Liver (tissue), 9 donors: ENCODE results near the gene RPLP2. TPM values are rescaled to one million over a fixed set of nuclear protein-coding genes. Genes with fewer than 3 reads are reported as not detected.

Experiments
- DNase-seq: peaks from one replicate; pipeline ENCODE4 v3.0.0-alpha.2; 2017; ENCODE audit warnings: low spot score
- H3K27ac ChIP-seq, 2 donors: one replicate each; pipeline ENCODE4 v1.7.0; 2013; ENCODE audit warnings: inconsistent platforms in 2 of 2, low read length in 2 of 2, control low read depth in 1 of 2, low read depth in 1 of 2, mild to moderate bottlenecking in 1 of 2
- H3K27me3 ChIP-seq, 4 donors: one replicate each; pipeline versions ENCODE4 v1.6.1 to v1.7.0; 2013; ENCODE audit warnings: low read length in 3 of 4, inconsistent platforms in 1 of 4, mild to moderate bottlenecking in 1 of 4, moderate library complexity in 1 of 4; ENCODE audit not compliant: control insufficient read depth in 4 of 4, insufficient read depth in 4 of 4
- H3K36me3 ChIP-seq, 4 donors: one replicate each; pipeline versions ENCODE4 v1.6.1 to v1.7.0; 2013; ENCODE audit warnings: low read length in 3 of 4, mild to moderate bottlenecking in 3 of 4, low read depth in 1 of 4, moderate library complexity in 1 of 4; ENCODE audit not compliant: control insufficient read depth in 4 of 4, insufficient read depth in 3 of 4
- H3K4me1 ChIP-seq, 4 donors: one replicate each; pipeline versions ENCODE4 v1.6.1 to v1.7.0; 2013; ENCODE audit warnings: low read length in 3 of 4, mild to moderate bottlenecking in 3 of 4, moderate library complexity in 1 of 4; ENCODE audit not compliant: control insufficient read depth in 4 of 4, insufficient read depth in 4 of 4
- H3K4me3 ChIP-seq, 3 donors: one replicate each; pipeline versions ENCODE4 v1.6.1 to v1.7.0; 2013; ENCODE audit warnings: low read length in 3 of 3, control low read depth in 1 of 3, low read depth in 1 of 3, mild to moderate bottlenecking in 1 of 3
- H3K9ac ChIP-seq, 2 donors: one replicate each; pipeline ENCODE4 v1.7.0; 2013; ENCODE audit warnings: low read length in 2 of 2, mild to moderate bottlenecking in 2 of 2, moderate library complexity in 2 of 2, control low read depth in 1 of 2, low read depth in 1 of 2
- H3K9me3 ChIP-seq, 4 donors: one replicate each; pipeline versions ENCODE4 v1.6.1 to v1.7.0; 2013; ENCODE audit warnings: low read length in 3 of 4; ENCODE audit not compliant: control insufficient read depth in 4 of 4
- ATF3 ChIP-seq: IDR thresholded peaks from 2 replicates; pipeline ENCODE4 v1.6.1; 2016; ENCODE audit warnings: antibody characterized with exemption
- EGR1 ChIP-seq, 2 donors: IDR thresholded peaks; 2 replicates each; pipeline ENCODE4 v1.6.1; 2016 to 2018; ENCODE audit warnings: antibody characterized with exemption in 2 of 2, low read depth in 2 of 2
- FOXA1 ChIP-seq: IDR thresholded peaks from 2 replicates; pipeline ENCODE4 v1.6.1; 2016; ENCODE audit warnings: antibody characterized with exemption
- FOXA2 ChIP-seq: IDR thresholded peaks from 2 replicates; pipeline ENCODE4 v1.6.1; 2016; ENCODE audit warnings: antibody characterized with exemption
- GABPA ChIP-seq, 2 donors: IDR thresholded peaks in 1 of 2; conservative IDR thresholded peaks in 1 of 2; 2 replicates each; pipeline ENCODE4 v1.6.1; 2016; ENCODE audit warnings: antibody characterized with exemption in 2 of 2, mild to moderate bottlenecking in 1 of 2, moderate library complexity in 1 of 2
- HNF4A ChIP-seq, 2 donors: conservative IDR thresholded peaks; 2 replicates each; pipeline ENCODE4 v1.6.1; 2016; ENCODE audit warnings: antibody characterized with exemption in 2 of 2, mild to moderate bottlenecking in 2 of 2
- HNF4G ChIP-seq: IDR thresholded peaks from 2 replicates; pipeline ENCODE4 v1.6.1; 2016; ENCODE audit warnings: antibody characterized with exemption
- JUND ChIP-seq, 2 donors: IDR thresholded peaks; 2 replicates each; pipeline ENCODE4 v1.6.1; 2016; ENCODE audit warnings: antibody characterized with exemption in 2 of 2
- NR2F2 ChIP-seq: IDR thresholded peaks from 2 replicates; pipeline ENCODE4 v1.6.1; 2016; ENCODE audit warnings: antibody characterized with exemption
- RAD21 ChIP-seq, 2 donors: IDR thresholded peaks; 2 replicates each; pipeline ENCODE4 v1.6.1; 2016; ENCODE audit warnings: antibody characterized with exemption in 2 of 2, mild to moderate bottlenecking in 2 of 2
- REST ChIP-seq: IDR thresholded peaks from 2 replicates; pipeline ENCODE4 v1.6.1; 2016; ENCODE audit warnings: antibody characterized with exemption, mild to moderate bottlenecking
- RXRA ChIP-seq, 2 donors: IDR thresholded peaks; 2 replicates each; pipeline ENCODE4 v1.6.1; 2017 to 2018; ENCODE audit warnings: antibody characterized with exemption in 2 of 2, mild to moderate bottlenecking in 1 of 2
- SP1 ChIP-seq: IDR thresholded peaks from 2 replicates; pipeline ENCODE4 v1.6.1; 2018; ENCODE audit warnings: antibody characterized with exemption, mild to moderate bottlenecking
- TAF1 ChIP-seq: conservative IDR thresholded peaks from 2 replicates; pipeline ENCODE4 v1.6.1; 2016; ENCODE audit warnings: antibody characterized with exemption, mild to moderate bottlenecking
- YY1 ChIP-seq: IDR thresholded peaks from 2 replicates; pipeline ENCODE4 v1.6.1; 2016; ENCODE audit warnings: antibody characterized with exemption, mild to moderate bottlenecking
- WGBS: extraction: QIAGEN DNeasy Blood & Tissue Kit; methylation state at CpG from one replicate; pipeline ENCODE4 v1.1.7; 2013; 5-methylcytosine and 5-hydroxymethylcytosine counted together
- polyA plus RNA-seq, 2 donors: library from polyadenylated mRNA; stranded (reverse) in 1 of 2; unstranded in 1 of 2; fragments of 200-250 nt in 1 of 2; fragments of >200 nt in 1 of 2; fragmentation: Nextera tagmentation in 1 of 2; extraction: Ambion mirVana in 1 of 2; gene quantifications; one replicate each; pipeline versions ENCODE4 v1.2.1 to v1.2.3, GENCODE V29; 2013 to 2015
- total RNA-seq, 2 donors: library from RNA; depleted of rRNA; stranded (reverse); fragments of >200 nt; gene quantifications; one replicate each; pipeline ENCODE4 v1.2.3, GENCODE V29; 2014
- TF ChIP-seq, protein P1 (sequence below): fragments of 150-350 bp; IDR thresholded peaks from 2 replicates; pipeline ENCODE4 v1.5.1; 2017; ENCODE audit warnings: improper control_type of control experiment, low read depth, low read length; ENCODE audit not compliant: missing input control
- TF ChIP-seq, protein P2 (sequence below): IDR thresholded peaks from 2 replicates; pipeline ENCODE4 v1.6.1; 2016; ENCODE audit warnings: antibody characterized with exemption
- donor health status: healthy.
- donor health status: healthy.
- donor health status: healthy.
- donor health status: healthy.
- donor health status: healthy.

The RPLP2 gene
- total and polyA plus RNA-seq, 4 donors = 59.8 to 476 (median 285) TPM

DNA sequence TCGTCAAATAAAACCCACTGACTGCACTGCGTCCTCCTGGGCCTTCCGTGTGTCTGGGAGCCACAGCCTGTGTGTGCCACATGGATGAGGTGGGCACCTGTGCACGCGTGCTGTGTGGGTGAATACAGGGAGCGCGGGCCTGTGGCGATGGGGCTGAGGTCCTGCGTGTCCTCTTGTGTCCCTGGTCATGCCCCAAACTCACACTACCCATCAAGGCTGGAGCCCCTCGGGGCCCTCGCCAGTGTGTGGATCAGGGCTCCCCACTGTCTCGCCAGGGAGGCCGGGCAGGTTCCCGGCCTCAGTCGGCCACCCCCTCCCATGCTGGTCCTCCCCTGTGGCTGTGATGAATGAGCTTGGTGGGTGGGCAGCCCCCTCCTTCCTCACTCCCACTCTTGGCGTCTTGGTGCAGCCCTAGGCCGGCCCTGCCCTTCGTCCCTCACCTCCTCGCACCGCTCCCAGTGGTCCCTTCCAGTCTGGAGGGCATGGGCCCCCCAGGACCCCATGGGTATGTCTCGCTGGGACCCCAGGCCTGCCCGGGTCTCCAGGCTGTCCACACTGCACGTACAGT lies 22.3 kb downstream of the RPLP2 start (continued):
- TF ChIP-seq FOXA2 (no peak), HNF4A (conservative IDR thresholded peaks at IDR 0.05) (no peak), HNF4G (no peak), RAD21 (IDR thresholded peaks at IDR 0.05) (no peak), TAF1 (no peak), RXRA (IDR thresholded peaks at IDR 0.05) (no peak), YY1 (no peak)
- TF ChIP-seq, protein P1, sequence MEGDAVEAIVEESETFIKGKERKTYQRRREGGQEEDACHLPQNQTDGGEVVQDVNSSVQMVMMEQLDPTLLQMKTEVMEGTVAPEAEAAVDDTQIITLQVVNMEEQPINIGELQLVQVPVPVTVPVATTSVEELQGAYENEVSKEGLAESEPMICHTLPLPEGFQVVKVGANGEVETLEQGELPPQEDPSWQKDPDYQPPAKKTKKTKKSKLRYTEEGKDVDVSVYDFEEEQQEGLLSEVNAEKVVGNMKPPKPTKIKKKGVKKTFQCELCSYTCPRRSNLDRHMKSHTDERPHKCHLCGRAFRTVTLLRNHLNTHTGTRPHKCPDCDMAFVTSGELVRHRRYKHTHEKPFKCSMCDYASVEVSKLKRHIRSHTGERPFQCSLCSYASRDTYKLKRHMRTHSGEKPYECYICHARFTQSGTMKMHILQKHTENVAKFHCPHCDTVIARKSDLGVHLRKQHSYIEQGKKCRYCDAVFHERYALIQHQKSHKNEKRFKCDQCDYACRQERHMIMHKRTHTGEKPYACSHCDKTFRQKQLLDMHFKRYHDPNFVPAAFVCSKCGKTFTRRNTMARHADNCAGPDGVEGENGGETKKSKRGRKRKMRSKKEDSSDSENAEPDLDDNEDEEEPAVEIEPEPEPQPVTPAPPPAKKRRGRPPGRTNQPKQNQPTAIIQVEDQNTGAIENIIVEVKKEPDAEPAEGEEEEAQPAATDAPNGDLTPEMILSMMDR = no peak

DNA sequence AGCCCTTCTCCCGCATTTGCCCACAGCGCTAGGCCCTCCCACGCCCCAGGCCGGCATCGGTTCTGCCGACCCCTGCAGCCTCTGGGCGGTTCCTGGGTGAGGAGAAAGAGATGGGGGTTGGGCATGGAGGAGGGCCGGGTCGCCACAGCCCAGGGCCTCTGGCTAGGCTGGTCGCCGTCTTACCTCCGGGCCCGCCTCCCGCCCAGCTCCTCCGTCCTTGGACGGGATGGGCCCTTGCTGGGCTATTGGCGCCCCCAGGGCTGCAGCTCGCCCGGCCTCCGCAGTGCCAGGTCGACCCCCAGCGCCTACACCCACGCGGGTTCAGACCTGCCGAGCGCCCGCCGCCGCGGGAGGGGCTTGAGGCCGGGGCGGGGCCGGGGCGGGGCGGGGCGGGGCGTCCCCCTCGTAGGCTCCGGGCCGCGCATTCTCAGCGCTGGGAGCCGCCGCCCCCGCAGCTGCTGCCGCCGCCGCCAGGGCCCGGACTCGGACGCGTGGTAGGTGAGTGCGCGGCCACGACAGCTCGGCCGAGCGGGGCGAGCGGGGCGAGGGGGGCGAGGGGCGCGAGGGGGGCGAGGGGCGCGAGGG lies 22.9 kb downstream of the RPLP2 start, which contains the start of gene CD151:
CD151 (plus strand) TSS at position 424 of the 585 bp plus-strand sequence. CDS start 3,118 bp downstream, outside the sequence.
- Histone ChIP-seq H3K27me3 (no peaks in the 10 kb centered on the region), H3K4me3 (peak within 1 kb of the TSS; percentile 28 to 85 (median 57)), H3K9me3 (no peaks in the 10 kb centered on the region), H3K27ac (peak within 1 kb of the TSS; percentile 90 to 99), H3K9ac (peak within 1 kb of the TSS; percentile 16 to 32), H3K4me1 (peaks cover 44 to 79% (median 59%) of the 10 kb centered on the region in 4 donors), H3K36me3 (peaks cover 0 to 9% (median 7%) of the 10 kb centered on the region in 4 donors)
- peak; percentile 67 for DNase-seq
- WGBS = 3% methylated on average over 67 of the region's 67 CpGs
- peak in 1 of 2 donors; percentile 51 for TF ChIP-seq EGR1 (IDR thresholded peaks at IDR 0.05; ENCODE audit: low read depth in 2 of 2)
- TF ChIP-seq, protein P1 = no peak

DNA sequence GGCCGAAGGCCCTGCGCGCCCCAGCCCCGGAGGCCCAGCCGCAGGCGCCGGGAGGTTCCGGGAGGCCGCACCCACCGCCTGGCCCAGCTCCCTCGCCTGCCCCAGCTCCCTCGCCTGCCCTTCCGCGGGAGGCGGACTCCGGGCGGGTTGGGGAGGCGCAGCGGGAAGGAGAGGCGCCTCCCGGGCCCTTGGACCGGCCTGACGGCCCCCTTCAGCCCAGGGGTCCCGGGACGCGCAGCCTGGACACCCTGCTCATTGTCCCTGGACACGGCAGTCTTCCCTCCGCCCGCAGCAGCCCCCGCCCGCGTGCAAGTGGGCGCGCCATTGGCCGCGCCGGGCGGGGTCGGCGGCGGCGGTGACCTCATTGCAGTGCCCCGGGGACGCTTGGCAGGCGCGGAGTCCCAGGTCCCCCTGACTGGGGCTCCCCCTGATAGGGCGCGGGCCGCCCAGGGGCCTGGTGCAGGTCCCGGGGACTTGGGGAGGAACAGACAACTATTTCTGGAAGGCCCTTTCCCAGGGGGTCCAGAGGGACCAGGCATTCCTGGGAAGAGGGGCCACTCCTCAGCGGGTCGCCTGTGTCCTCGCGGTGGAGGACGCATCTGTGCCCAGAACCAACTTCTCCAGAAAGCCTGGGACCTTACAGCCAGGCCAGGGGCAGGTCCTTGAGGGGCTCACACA lies 23.5 kb downstream of the RPLP2 start:
- DNase-seq = peak; percentile 65
- WGBS = 1% methylated on average over 55 of the region's 55 CpGs
- peaks cover 0 to 13% (median 8%) of the 10 kb centered on the region in 4 donors for H3K36me3 ChIP-seq
- no peaks in the 10 kb centered on the region for H3K27me3 ChIP-seq
- peak overlapping the region in 1 of 2 donors; percentile 32 for H3K9ac ChIP-seq
- peak overlapping the region; percentile 28 to 85 (median 57) for H3K4me3 ChIP-seq
- peak overlapping the region; percentile 90 to 99 for H3K27ac ChIP-seq
- peaks cover 44 to 77% (median 57%) of the 10 kb centered on the region in 4 donors for H3K4me1 ChIP-seq
- no peaks in the 10 kb centered on the region for H3K9me3 ChIP-seq
- TF ChIP-seq HNF4G (no peak), REST (no peak), FOXA1 (no peak), NR2F2 (no peak), FOXA2 (no peak), YY1 (no peak), GABPA (IDR thresholded peaks at IDR 0.05 in 1 of 2, conservative IDR thresholded peaks at IDR 0.05 in 1 of 2) (no peak), RXRA (IDR thresholded peaks at IDR 0.05) (no peak), JUND (IDR thresholded peaks at IDR 0.05) (no peak), HNF4A (conservative IDR thresholded peaks at IDR 0.05) (no peak), TAF1 (no peak), ATF3 (no peak), SP1 (no peak)
- TF ChIP-seq, protein P2, sequence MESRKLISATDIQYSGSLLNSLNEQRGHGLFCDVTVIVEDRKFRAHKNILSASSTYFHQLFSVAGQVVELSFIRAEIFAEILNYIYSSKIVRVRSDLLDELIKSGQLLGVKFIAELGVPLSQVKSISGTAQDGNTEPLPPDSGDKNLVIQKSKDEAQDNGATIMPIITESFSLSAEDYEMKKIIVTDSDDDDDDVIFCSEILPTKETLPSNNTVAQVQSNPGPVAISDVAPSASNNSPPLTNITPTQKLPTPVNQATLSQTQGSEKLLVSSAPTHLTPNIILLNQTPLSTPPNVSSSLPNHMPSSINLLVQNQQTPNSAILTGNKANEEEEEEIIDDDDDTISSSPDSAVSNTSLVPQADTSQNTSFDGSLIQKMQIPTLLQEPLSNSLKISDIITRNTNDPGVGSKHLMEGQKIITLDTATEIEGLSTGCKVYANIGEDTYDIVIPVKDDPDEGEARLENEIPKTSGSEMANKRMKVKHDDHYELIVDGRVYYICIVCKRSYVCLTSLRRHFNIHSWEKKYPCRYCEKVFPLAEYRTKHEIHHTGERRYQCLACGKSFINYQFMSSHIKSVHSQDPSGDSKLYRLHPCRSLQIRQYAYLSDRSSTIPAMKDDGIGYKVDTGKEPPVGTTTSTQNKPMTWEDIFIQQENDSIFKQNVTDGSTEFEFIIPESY = no peak
